Effector memory CD4-positive, alpha-beta T cell (primary cell): ENCODE data around the gene KLHL4.

Source experiments
- DNase-seq, 3 donors: peaks; one replicate each; pipeline ENCODE4 v3.0.0-alpha.2; 2020
- H3K27ac ChIP-seq: 2 replicates; pipeline ENCODE4 v1.7.0; 2013; ENCODE audit warnings: mild to moderate bottlenecking, low read length, moderate library complexity; ENCODE audit not compliant: insufficient read depth, poor library complexity, severe bottlenecking
- H3K27me3 ChIP-seq: replicated peaks from 2 replicates; pipeline ENCODE4 v1.7.0; 2013; ENCODE audit warnings: mild to moderate bottlenecking, low read length; ENCODE audit not compliant: insufficient read depth, control insufficient read depth, poor library complexity, severe bottlenecking
- H3K36me3 ChIP-seq: 2 replicates; pipeline ENCODE4 v1.7.0; 2013; ENCODE audit warnings: mild to moderate bottlenecking, low read length, moderate library complexity; ENCODE audit not compliant: control insufficient read depth, insufficient read depth
- H3K4me1 ChIP-seq: 2 replicates; pipeline ENCODE4 v1.7.0; 2013; ENCODE audit warnings: low read length, mild to moderate bottlenecking; ENCODE audit not compliant: control insufficient read depth, insufficient read depth, poor library complexity, severe bottlenecking
- H3K4me3 ChIP-seq: 2 replicates; pipeline ENCODE4 v1.7.0; 2013; ENCODE audit warnings: low read length, low read depth, mild to moderate bottlenecking; ENCODE audit not compliant: insufficient read depth, poor library complexity, severe bottlenecking
- H3K9me3 ChIP-seq: 2 replicates; pipeline ENCODE4 v1.7.0; 2013; ENCODE audit warnings: mild to moderate bottlenecking, low read length, moderate library complexity; ENCODE audit not compliant: control insufficient read depth

KLHL4 gene

DNA sequence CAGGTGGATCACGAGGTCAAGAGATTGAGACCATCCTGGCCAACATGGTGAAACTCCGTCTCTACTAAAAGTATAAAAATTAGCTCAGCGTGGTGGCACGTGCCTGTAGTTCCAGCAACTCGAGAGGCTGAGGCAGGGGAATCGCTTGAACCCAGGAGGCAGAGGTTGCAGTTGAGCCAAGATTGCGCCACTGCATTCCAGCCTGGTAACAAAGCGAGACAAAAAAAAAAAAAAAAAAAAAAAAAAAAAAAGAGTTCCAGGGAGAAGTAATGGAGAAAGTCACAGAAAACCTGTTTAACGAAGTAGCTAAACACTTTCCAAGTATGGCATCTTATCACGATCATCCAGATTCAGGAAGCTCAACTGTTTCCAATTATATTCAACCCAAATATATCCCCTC is 10.9 kb downstream of the KLHL4 start:
- DNase-seq = no peak
- Histone ChIP-seq H3K4me1 (no peaks in the 10 kb centered on the region), H3K27ac (no peak overlapping the region), H3K4me3 (no peak overlapping the region), H3K36me3 (no peaks in the 10 kb centered on the region), H3K27me3 (no peaks in the 10 kb centered on the region), H3K9me3 (no peaks in the 10 kb centered on the region)

DNA sequence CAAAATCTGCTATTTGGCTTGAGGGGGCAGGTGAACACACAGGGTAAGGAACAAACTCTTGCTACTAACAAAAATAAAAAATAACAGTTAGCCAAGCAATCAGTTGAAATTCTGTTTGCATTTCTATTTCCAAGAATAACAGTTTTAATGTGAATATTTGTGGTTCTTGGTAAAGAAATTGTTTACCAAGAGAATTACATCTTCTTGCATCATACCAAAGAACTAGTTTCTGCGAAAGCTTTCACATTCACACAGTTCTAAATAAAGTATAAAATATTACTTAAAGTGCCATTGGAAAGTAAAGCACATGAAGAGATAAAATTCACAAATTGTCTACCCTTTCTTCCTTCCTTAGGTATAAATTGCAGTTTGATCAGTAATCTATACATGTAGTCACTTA is 54.4 kb downstream of the KLHL4 start:
- Histone ChIP-seq H3K36me3 (no peaks in the 10 kb centered on the region), H3K27me3 (no peaks in the 10 kb centered on the region), H3K9me3 (no peaks in the 10 kb centered on the region), H3K4me3 (no peak overlapping the region), H3K27ac (no peak overlapping the region), H3K4me1 (no peaks in the 10 kb centered on the region)
- DNase-seq = no peak

DNA sequence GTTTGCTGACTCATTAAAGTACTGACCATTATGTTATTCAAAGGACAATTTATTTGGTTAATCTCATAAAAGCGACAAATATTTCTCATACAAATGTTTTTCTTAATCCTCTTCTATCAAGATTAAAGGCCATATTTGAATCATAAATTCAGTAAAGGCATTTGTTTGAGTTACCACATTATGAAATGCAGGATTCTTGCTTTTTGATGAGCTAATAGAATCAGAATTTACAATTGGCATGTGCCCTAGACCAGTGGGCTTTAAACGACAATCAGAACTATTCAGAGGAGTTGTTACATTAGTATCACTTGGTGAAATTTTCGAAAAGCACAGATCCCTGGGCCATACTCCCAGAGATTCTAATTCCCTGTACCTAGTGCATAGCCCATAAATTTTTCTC is 55.3 kb downstream of the KLHL4 start:
- H3K9me3 ChIP-seq = no peaks in the 10 kb centered on the region
- H3K4me1 ChIP-seq = no peaks in the 10 kb centered on the region
- no peaks in the 10 kb centered on the region for H3K27me3 ChIP-seq
- no peak overlapping the region for H3K27ac ChIP-seq
- no peaks in the 10 kb centered on the region for H3K36me3 ChIP-seq
- no peak for DNase-seq
- no peak overlapping the region for H3K4me3 ChIP-seq

GRCh38 chrX:87578978-87579377 is 61.4 kb downstream of the KLHL4 start:
- H3K27me3 ChIP-seq = no peaks in the 10 kb centered on the region
- H3K36me3 ChIP-seq = no peaks in the 10 kb centered on the region
- no peaks in the 10 kb centered on the region for H3K4me1 ChIP-seq
- H3K9me3 ChIP-seq = no peaks in the 10 kb centered on the region
- no peak overlapping the region for H3K27ac ChIP-seq
- H3K4me3 ChIP-seq = no peak overlapping the region
- DNase-seq = no peak

GRCh38 chrX:87580862-87581261 is 63.3 kb downstream of the KLHL4 start:
- H3K27ac ChIP-seq = no peak overlapping the region

DNA sequence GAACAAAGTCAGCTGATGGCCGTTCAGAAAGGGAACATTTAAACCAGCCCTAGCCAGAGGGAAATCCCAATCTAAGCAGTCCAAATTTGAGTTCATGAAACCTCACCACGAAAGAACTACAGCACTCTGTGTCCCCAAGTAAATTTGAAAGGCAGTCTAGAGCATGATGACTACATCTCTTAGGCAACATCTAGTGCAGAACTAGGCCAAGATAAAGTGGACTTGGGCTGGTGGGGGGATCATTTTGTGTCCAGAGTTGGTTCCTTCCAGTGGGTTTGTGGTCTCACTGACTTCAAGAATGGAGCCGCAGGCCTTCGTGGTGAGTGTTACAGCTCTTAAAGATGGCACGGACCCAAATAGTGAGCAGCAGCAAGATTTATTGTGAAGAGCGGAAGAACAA is 64.9 kb downstream of the KLHL4 start:
- Histone ChIP-seq H3K27ac (no peak overlapping the region), H3K4me3 (no peak overlapping the region), H3K36me3 (no peaks in the 10 kb centered on the region), H3K9me3 (no peaks in the 10 kb centered on the region), H3K27me3 (no peaks in the 10 kb centered on the region), H3K4me1 (no peaks in the 10 kb centered on the region)
- no peak for DNase-seq

More at GRCh38 chrX:87580862-87581261, 63.3 kb downstream of the KLHL4 start:
- DNase-seq = no peak
- Histone ChIP-seq H3K27me3 (no peaks in the 10 kb centered on the region), H3K4me3 (no peak overlapping the region), H3K4me1 (no peaks in the 10 kb centered on the region), H3K36me3 (no peaks in the 10 kb centered on the region), H3K9me3 (no peaks in the 10 kb centered on the region)

GRCh38 chrX:87583679-87584078 is 66.1 kb downstream of the KLHL4 start:
- no peak for DNase-seq
- Histone ChIP-seq H3K27ac (no peak overlapping the region), H3K4me1 (no peaks in the 10 kb centered on the region), H3K9me3 (no peaks in the 10 kb centered on the region), H3K36me3 (no peaks in the 10 kb centered on the region), H3K4me3 (no peak overlapping the region), H3K27me3 (no peaks in the 10 kb centered on the region)

GRCh38 chrX:87616371-87616770 is 98.8 kb downstream of the KLHL4 start:
- H3K36me3 ChIP-seq = no peaks in the 10 kb centered on the region
- H3K27me3 ChIP-seq = no peaks in the 10 kb centered on the region
- no peak overlapping the region for H3K4me3 ChIP-seq
- no peaks in the 10 kb centered on the region for H3K9me3 ChIP-seq
- no peak for DNase-seq
- H3K4me1 ChIP-seq = no peaks in the 10 kb centered on the region
- H3K27ac ChIP-seq = no peak overlapping the region

DNA sequence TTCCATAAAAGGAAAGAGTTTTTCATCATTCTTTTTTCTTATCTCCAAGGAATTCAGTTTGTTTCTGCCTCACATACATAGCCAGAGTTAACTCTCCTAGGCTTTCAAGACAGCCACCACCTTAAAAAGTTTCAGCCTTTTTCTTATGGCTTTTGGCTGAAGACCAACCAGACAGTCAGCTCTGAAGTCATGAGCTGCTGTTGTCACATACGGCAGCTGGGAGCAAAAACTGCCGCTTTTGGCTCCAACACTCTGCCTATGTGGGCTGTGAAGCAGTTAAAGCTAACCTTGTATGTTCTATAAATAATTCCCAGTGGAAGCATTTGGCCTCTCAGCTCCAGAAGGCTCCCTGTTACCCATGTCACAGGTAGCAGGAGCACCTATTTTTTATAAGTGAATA is 104.1 kb downstream of the KLHL4 start:
- no peaks in the 10 kb centered on the region for H3K4me1 ChIP-seq
- no peaks in the 10 kb centered on the region for H3K9me3 ChIP-seq
- no peak overlapping the region for H3K4me3 ChIP-seq
- no peaks in the 10 kb centered on the region for H3K27me3 ChIP-seq
- no peaks in the 10 kb centered on the region for H3K36me3 ChIP-seq
- no peak for DNase-seq
- no peak overlapping the region for H3K27ac ChIP-seq

GRCh38 chrX:87626996-87627395 is 109.4 kb downstream of the KLHL4 start:
- Histone ChIP-seq H3K9me3 (no peaks in the 10 kb centered on the region), H3K4me1 (no peaks in the 10 kb centered on the region), H3K36me3 (no peaks in the 10 kb centered on the region), H3K27me3 (no peaks in the 10 kb centered on the region), H3K4me3 (no peak overlapping the region), H3K27ac (no peak overlapping the region)
- DNase-seq = no peak

- no peaks in the 10 kb centered on the region for H3K27me3 ChIP-seq
- H3K4me1 ChIP-seq = no peaks in the 10 kb centered on the region
- no peak overlapping the region for H3K27ac ChIP-seq
- no peaks in the 10 kb centered on the region for H3K9me3 ChIP-seq
- H3K36me3 ChIP-seq = no peaks in the 10 kb centered on the region
- DNase-seq = no peak
- H3K4me3 ChIP-seq = no peak overlapping the region
Measured at GRCh38 chrX:87634361-87634760, 116.8 kb downstream of the KLHL4 start.
